Measurements from ENCODE around the gene PDE4D.

DNA sequence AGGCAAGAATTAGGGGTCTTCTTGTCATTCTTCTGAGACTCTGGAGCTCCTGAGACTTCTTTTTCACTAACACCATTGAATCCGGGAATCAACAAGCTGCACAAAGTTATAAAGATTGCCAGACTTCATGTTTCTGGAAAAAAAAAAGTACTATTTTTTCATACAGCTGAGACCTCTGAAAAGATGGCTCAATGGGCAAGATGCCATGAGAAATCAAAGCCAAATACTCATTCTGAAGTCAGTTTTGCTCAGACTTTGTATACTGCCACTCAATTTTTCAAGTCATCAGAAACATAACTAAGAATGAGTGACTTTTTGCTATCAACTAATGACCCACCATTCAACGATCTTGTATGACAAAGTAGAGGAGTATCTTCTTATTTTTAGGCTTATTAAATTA lies 798.7 kb downstream of the PDE4D start:
- TF ChIP-seq ELF4 (IDR thresholded peaks at IDR 0.05) = no peak
- no peak for TF ChIP-seq FOXA1 (IDR thresholded peaks at IDR 0.05)
- no peak for TF ChIP-seq SP1 (IDR thresholded peaks at IDR 0.05)
- TF ChIP-seq, protein P1, sequence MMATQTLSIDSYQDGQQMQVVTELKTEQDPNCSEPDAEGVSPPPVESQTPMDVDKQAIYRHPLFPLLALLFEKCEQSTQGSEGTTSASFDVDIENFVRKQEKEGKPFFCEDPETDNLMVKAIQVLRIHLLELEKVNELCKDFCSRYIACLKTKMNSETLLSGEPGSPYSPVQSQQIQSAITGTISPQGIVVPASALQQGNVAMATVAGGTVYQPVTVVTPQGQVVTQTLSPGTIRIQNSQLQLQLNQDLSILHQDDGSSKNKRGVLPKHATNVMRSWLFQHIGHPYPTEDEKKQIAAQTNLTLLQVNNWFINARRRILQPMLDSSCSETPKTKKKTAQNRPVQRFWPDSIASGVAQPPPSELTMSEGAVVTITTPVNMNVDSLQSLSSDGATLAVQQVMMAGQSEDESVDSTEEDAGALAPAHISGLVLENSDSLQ (IDR thresholded peaks at IDR 0.05) = no peak
- TF ChIP-seq FOXM1 (IDR thresholded peaks at IDR 0.05; ENCODE audit: borderline replicate concordance) = no peak
- TF ChIP-seq FOXK2 (IDR thresholded peaks at IDR 0.05) = no peak

Data from HEK293T (cell line).